GM12874 (cell line): ENCODE measurements around the gene BTRC.

Experiments
- CTCF ChIP-seq: IDR thresholded peaks from 2 replicates; pipeline ENCODE4 v1.5.1; 2011; ENCODE audit warnings: low read depth, mild to moderate bottlenecking, control low read depth, low read length, moderate library complexity; ENCODE audit not compliant: insufficient read depth

Gene BTRC

GRCh38 chr10:101571271-101571925 is 217.4 kb downstream of the BTRC start:
- no peak for TF ChIP-seq CTCF

DNA sequence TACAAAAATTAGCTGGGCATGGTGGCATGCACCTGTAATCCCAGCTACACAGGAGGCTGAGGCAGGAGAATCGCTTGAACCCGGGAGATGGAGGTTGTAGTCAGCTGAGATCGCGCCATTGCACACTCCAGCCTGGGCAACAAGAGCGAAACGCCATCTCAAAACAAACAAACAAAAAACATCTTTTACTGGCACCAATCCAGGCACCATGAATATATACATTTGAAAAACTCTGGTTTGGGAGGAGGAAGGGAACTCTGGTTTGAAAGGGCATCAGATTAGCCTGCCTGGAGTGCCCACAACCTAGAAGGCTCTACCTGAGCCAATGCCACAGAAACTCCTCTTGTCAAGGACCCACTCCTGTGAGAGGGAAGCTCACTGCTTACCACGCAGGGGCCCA is 218.2 kb downstream of the BTRC start:
- no peak for TF ChIP-seq CTCF

- TF ChIP-seq CTCF, result no peak
Observed at GRCh38 chr10:101572785-101573184, 218.8 kb downstream of the BTRC start.

DNA sequence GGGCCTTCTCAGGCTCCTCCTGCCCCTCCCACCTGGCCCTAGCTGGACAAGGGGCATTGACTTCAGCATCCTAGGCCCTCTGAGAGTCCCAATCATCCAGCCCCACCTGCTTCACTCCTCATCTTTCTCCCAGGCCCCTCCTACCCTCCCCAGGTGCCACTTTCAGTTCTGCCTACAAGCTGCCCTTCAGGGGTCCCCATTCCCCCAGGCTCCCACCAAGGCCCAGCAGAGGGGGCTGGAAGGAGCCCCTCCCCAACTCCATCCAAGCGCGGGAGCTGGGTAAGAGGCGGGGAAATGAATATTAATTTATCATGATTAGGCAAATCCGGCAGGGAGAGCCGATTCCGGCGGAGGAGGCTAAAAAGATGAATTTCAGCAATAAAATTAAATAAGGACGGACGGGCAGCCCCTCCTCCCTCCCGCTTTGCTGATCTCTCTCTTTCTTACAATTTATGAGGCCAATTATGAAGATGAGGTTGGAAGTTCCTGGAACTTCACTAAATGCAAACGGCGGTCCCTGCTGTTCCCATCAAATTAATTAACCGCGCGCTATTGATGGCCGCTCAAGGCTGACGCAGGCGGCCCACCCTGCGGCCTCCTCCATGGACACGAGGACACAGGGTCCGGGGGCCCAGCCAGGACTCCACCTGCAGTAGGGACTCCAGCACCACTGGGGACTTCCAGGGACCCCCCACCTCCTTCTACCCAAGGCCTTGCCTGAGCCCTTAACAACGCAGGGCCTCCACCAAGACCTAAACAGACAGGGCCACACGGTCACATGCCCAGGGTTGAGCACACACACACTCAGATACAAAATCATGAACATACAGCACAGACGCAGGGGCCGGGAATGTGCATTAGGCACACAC is 220.2 kb downstream of the BTRC start:
- no peak for TF ChIP-seq CTCF

DNA sequence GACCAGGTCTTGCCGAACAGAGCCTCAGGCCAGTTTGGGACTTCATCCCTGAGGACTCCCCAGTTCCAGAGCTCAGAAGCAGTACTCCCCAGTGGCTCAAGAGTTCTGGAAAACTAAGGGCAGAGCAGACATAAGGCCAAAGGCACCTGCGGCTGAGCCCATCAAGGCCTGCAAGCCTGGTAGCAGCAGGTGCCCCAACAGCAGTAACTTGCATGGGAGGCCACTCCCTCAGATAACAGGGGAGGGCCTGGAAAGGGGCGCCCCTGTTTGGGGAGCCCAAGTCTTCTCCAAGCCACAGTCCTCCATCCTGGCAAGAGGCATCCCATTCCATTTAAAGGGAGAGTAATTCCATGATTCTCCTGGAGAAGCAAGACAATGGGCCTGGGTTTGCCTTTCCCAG is 221.1 kb downstream of the BTRC start:
- TF ChIP-seq CTCF, result no peak

- TF ChIP-seq CTCF, result no peak
Observed at GRCh38 chr10:101575580-101576210, 221.7 kb downstream of the BTRC start.

- TF ChIP-seq CTCF, result no peak
Observed at GRCh38 chr10:101576211-101576863, 222.4 kb downstream of the BTRC start.
